OCI-LY1 (cell line): ENCODE measurements around the gene ANKRD10.
"Not testable (repeated sequence)": the region's sequence is repeated elsewhere in the genome, so short reads cannot be mapped to it uniquely, and the experiment has no call there.

Source experiments
- H2AFZ ChIP-seq: fragments of 200-600 bp; sonication (generic), shearing (Covaris generic); 2 replicates; pipeline ENCODE4 v1.6.0; 2014; ENCODE audit warnings: antibody characterized with exemption, mild to moderate bottlenecking, low read length
- H3F3A ChIP-seq: fragments of 200-600 bp; sonication (generic), shearing (Covaris generic); 2 replicates; pipeline ENCODE4 v1.6.0; 2014; ENCODE audit warnings: mild to moderate bottlenecking, antibody characterized with exemption, low read length, moderate library complexity; ENCODE audit not compliant: insufficient read depth
- H3K27ac ChIP-seq: fragments of 200-600 bp; sonication (generic); 2 replicates; pipeline ENCODE4 v1.5.1; 2014; ENCODE audit warnings: low read length, mixed run types, mild to moderate bottlenecking, low read depth; ENCODE audit not compliant: poor library complexity, severe bottlenecking
- H3K27me3 ChIP-seq: fragments of 200-600 bp; sonication (generic); 2 replicates; pipeline ENCODE4 v1.6.0; 2014; ENCODE audit warnings: antibody characterized with exemption, mild to moderate bottlenecking, low read length, moderate library complexity; ENCODE audit not compliant: insufficient read depth
- H3K36me3 ChIP-seq: fragments of 200-600 bp; sonication (generic); 2 replicates; pipeline ENCODE4 v1.6.1; 2014; ENCODE audit warnings: mild to moderate bottlenecking, antibody characterized with exemption, low read length, moderate library complexity, mixed read lengths; ENCODE audit not compliant: insufficient read depth
- H3K4me1 ChIP-seq: fragments of 200-600 bp; sonication (generic); 2 replicates; pipeline ENCODE4 v1.5.1; 2014; ENCODE audit warnings: mild to moderate bottlenecking, low read length, moderate library complexity; ENCODE audit not compliant: insufficient read depth, severe bottlenecking
- H3K4me2 ChIP-seq: fragments of 200-600 bp; sonication (generic), shearing (Covaris generic); 2 replicates; pipeline ENCODE4 v1.6.1; 2014; ENCODE audit warnings: low read length
- H3K4me3 ChIP-seq: fragments of 200-600 bp; sonication (generic); 2 replicates; pipeline ENCODE4 v1.5.1; 2014; ENCODE audit warnings: low read length, low read depth, mild to moderate bottlenecking, mixed read lengths; ENCODE audit not compliant: poor library complexity, severe bottlenecking
- H3K79me2 ChIP-seq: fragments of 200-600 bp; shearing (Covaris generic); 2 replicates; pipeline ENCODE4 v1.6.1; 2016; ENCODE audit warnings: mixed run types, low read length, mixed read lengths; ENCODE audit not compliant: insufficient read depth
- H3K9ac ChIP-seq: fragments of 200-600 bp; sonication (generic), shearing (Covaris generic); 2 replicates; pipeline ENCODE4 v1.6.1; 2014; ENCODE audit warnings: mild to moderate bottlenecking, low read length, mixed read lengths
- H3K9me2 ChIP-seq: fragments of 200-600 bp; sonication (generic), shearing (Covaris generic); 2 replicates; pipeline ENCODE4 v1.6.1; 2014; ENCODE audit warnings: low read depth, mild to moderate bottlenecking, low read length, mixed read lengths
- H3K9me3 ChIP-seq: fragments of 200-600 bp; shearing (Covaris generic); 2 replicates; pipeline ENCODE4 v1.6.1; 2014; ENCODE audit warnings: low read length, mixed read lengths
- H4K20me1 ChIP-seq: fragments of 200-600 bp; sonication (generic), shearing (Covaris generic); 2 replicates; pipeline ENCODE4 v1.6.0; 2016; ENCODE audit warnings: mild to moderate bottlenecking, low read length; ENCODE audit not compliant: insufficient read depth
- EZH2 ChIP-seq: fragments of 200-600 bp; sonication (generic), shearing (Covaris generic); IDR thresholded peaks from 2 replicates; pipeline ENCODE4 v1.8.0; 2017; ENCODE audit warnings: borderline replicate concordance, mixed run types, mild to moderate bottlenecking, antibody characterized with exemption, low read length, moderate library complexity, mixed read lengths
- TF ChIP-seq, protein P1 (sequence below): fragments of 200-600 bp; sonication (generic), shearing (Covaris generic); IDR thresholded peaks from 2 replicates; pipeline ENCODE4 v1.5.1; 2017; ENCODE audit warnings: mild to moderate bottlenecking, antibody characterized with exemption, low read length, moderate library complexity, mixed read lengths

Gene ANKRD10

GRCh38 chr13:110953833-110954532 lies 39.1 kb upstream of the ANKRD10 start:
- no peak overlapping the region for H3K27ac ChIP-seq
- no peaks in the 10 kb centered on the region for H4K20me1 ChIP-seq
- no peaks in the 10 kb centered on the region for H3K79me2 ChIP-seq
- no peaks in the 10 kb centered on the region for H3F3A ChIP-seq
- no peaks in the 10 kb centered on the region for H3K36me3 ChIP-seq
- H3K4me2 ChIP-seq: no peak overlapping the region
- H2AFZ ChIP-seq: no peak overlapping the region
- no peak for TF ChIP-seq EZH2
- TF ChIP-seq, protein P1, sequence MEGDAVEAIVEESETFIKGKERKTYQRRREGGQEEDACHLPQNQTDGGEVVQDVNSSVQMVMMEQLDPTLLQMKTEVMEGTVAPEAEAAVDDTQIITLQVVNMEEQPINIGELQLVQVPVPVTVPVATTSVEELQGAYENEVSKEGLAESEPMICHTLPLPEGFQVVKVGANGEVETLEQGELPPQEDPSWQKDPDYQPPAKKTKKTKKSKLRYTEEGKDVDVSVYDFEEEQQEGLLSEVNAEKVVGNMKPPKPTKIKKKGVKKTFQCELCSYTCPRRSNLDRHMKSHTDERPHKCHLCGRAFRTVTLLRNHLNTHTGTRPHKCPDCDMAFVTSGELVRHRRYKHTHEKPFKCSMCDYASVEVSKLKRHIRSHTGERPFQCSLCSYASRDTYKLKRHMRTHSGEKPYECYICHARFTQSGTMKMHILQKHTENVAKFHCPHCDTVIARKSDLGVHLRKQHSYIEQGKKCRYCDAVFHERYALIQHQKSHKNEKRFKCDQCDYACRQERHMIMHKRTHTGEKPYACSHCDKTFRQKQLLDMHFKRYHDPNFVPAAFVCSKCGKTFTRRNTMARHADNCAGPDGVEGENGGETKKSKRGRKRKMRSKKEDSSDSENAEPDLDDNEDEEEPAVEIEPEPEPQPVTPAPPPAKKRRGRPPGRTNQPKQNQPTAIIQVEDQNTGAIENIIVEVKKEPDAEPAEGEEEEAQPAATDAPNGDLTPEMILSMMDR: no peak
- H3K4me1 ChIP-seq: no peaks in the 10 kb centered on the region
- peaks cover 9% of the 10 kb centered on the region; the same call in 1 of the 2 replicates for H3K27me3 ChIP-seq
- no peaks in the 10 kb centered on the region for H3K9me2 ChIP-seq
- no peaks in the 10 kb centered on the region for H3K9me3 ChIP-seq
- no peak overlapping the region for H3K4me3 ChIP-seq
- H3K9ac ChIP-seq: no peak overlapping the region

- Histone ChIP-seq H3K4me3 (no peak overlapping the region), H3K27ac (no peak overlapping the region), H3K9me3 (no peaks in the 10 kb centered on the region), H3K4me2 (no peak overlapping the region), H3K36me3 (no peaks in the 10 kb centered on the region), H3F3A (no peaks in the 10 kb centered on the region), H2AFZ (no peak overlapping the region), H3K9ac (no peak overlapping the region), H3K79me2 (no peaks in the 10 kb centered on the region), H4K20me1 (no peaks in the 10 kb centered on the region), H3K27me3 (peaks cover 9% of the 10 kb centered on the region; the same call in 1 of the 2 replicates), H3K9me2 (no peaks in the 10 kb centered on the region), H3K4me1 (no peaks in the 10 kb centered on the region)
- TF ChIP-seq, protein P1: no peak
- TF ChIP-seq EZH2: no peak
These were observed 38.5 kb upstream of the ANKRD10 start for GRCh38 chr13:110953416-110953815.

GRCh38 chr13:110952135-110952534 lies 37.3 kb upstream of the ANKRD10 start:
- not testable (repeated sequence) for H3K4me3 ChIP-seq, H3K9me3 ChIP-seq, H3F3A ChIP-seq, H2AFZ ChIP-seq, H3K4me1 ChIP-seq, H4K20me1 ChIP-seq, H3K27me3 ChIP-seq, H3K36me3 ChIP-seq, H3K27ac ChIP-seq, H3K9ac ChIP-seq, H3K4me2 ChIP-seq, H3K9me2 ChIP-seq, H3K79me2 ChIP-seq
